CD4-positive, CD25-positive, alpha-beta regulatory T cell (primary cell): Measurements from ENCODE around the gene ELOVL7. TPM values are rescaled to one million over a fixed set of nuclear protein-coding genes. Genes with fewer than 3 reads are reported as not detected.
"Not testable (repeated sequence)": the region's sequence is repeated elsewhere in the genome, so short reads cannot be mapped to it uniquely, and the experiment has no call there.

Experiments
- ATAC-seq, 2 donors: fragments of 150-1000 bp; cut with Tn5 transposase; one replicate each; pipeline ENCODE4 v1.10.0; 2021; ENCODE audit warnings: low read depth in 2 of 2, moderate number of reproducible peaks in 2 of 2, moderate library complexity in 1 of 2
- DNase-seq, 3 donors: peaks; one replicate each; pipeline versions ENCODE4 v3.0.0 to v3.0.0-alpha.2; 2012 to 2022; ENCODE audit warnings: mixed read lengths in 1 of 3
- H3K27ac ChIP-seq: one replicate; pipeline ENCODE4 v1.7.0; 2013; ENCODE audit warnings: mild to moderate bottlenecking, low read length; ENCODE audit not compliant: insufficient read depth, poor library complexity, severe bottlenecking
- H3K27me3 ChIP-seq: one replicate; pipeline ENCODE4 v1.7.0; 2013; ENCODE audit warnings: low read length; ENCODE audit not compliant: control insufficient read depth, insufficient read depth
- H3K36me3 ChIP-seq: one replicate; pipeline ENCODE4 v1.7.0; 2013; ENCODE audit warnings: mild to moderate bottlenecking, low read length, moderate library complexity; ENCODE audit not compliant: control insufficient read depth, insufficient read depth
- H3K4me1 ChIP-seq: 2 replicates; pipeline ENCODE4 v1.7.0; 2013; ENCODE audit warnings: mild to moderate bottlenecking, low read length; ENCODE audit not compliant: insufficient read depth, control insufficient read depth, poor library complexity, severe bottlenecking
- H3K4me3 ChIP-seq: one replicate; pipeline ENCODE4 v1.7.0; 2013; ENCODE audit warnings: low read depth, mild to moderate bottlenecking, low read length, moderate library complexity
- H3K9me3 ChIP-seq, 2 experiments: 1 replicate in 1 of 2; 2 replicates in 1 of 2; pipeline ENCODE4 v1.7.0; 2013; ENCODE audit warnings: low read length in 2 of 2, mild to moderate bottlenecking in 1 of 2, moderate library complexity in 1 of 2; ENCODE audit not compliant: control insufficient read depth in 2 of 2
- H3K27ac Mint-ChIP-seq, 3 donors: one replicate each; pipeline ENCODE4 v1.8.0; 2020 to 2022; ENCODE audit warnings: mild to moderate bottlenecking in 3 of 3, mixed read lengths in 3 of 3, moderate library complexity in 2 of 3
- H3K27me3 Mint-ChIP-seq: one replicate; pipeline ENCODE4 v1.8.0; 2022; ENCODE audit warnings: mild to moderate bottlenecking, mixed read lengths
- H3K36me3 Mint-ChIP-seq: one replicate; pipeline ENCODE4 v1.8.0; 2020; ENCODE audit warnings: mixed read lengths
- H3K4me1 Mint-ChIP-seq, 4 donors: one replicate each; pipeline ENCODE4 v1.8.0; 2020 to 2022; ENCODE audit warnings: mixed read lengths in 4 of 4, mild to moderate bottlenecking in 1 of 4
- H3K4me3 Mint-ChIP-seq, 4 donors: one replicate each; pipeline ENCODE4 v1.8.0; 2020 to 2022; ENCODE audit warnings: mild to moderate bottlenecking in 4 of 4, mixed read lengths in 4 of 4, moderate library complexity in 3 of 4
- H3K9me3 Mint-ChIP-seq, 7 donors: one replicate each; pipeline ENCODE4 v1.8.0; 2020 to 2022; ENCODE audit warnings: mixed read lengths in 7 of 7, mild to moderate bottlenecking in 3 of 7, moderate library complexity in 2 of 7
- polyA plus RNA-seq, 4 donors: library from polyadenylated mRNA; unstranded; fragments of 300-500 nt; fragmentation: Illumina TruSeq; gene quantifications; one replicate each; pipeline ENCODE4 v1.2.3, GENCODE V29; 2021
- total RNA-seq: library from RNA; stranded (reverse); gene quantifications from one replicate; pipeline ENCODE4 v1.2.3, GENCODE V29; 2022

ELOVL7 gene
- total and polyA plus RNA-seq, 5 donors from 2014 or later = 2.8 TPM; not detected in 4

GRCh38 chr5:60803712-60804111 is 40.4 kb downstream of the ELOVL7 start:
- Histone ChIP-seq H3K36me3 (no peaks in the 10 kb centered on the region), H3K9me3 (no peaks in the 10 kb centered on the region), H3K27me3 (no peaks in the 10 kb centered on the region), H3K4me1 (no peaks in the 10 kb centered on the region), H3K27ac (no peak overlapping the region), H3K4me3 (no peak overlapping the region)
- ATAC-seq (no peak), DNase-seq (no peak)
- no peak overlapping the region for H3K27ac Mint-ChIP-seq
- H3K4me1 Mint-ChIP-seq = no peaks in the 10 kb centered on the region
- peaks cover 0 to 2% (median 0%) of the 10 kb centered on the region in 7 donors for H3K9me3 Mint-ChIP-seq
- no peaks in the 10 kb centered on the region for H3K27me3 Mint-ChIP-seq
- no peaks in the 10 kb centered on the region for H3K36me3 Mint-ChIP-seq
- no peak overlapping the region for H3K4me3 Mint-ChIP-seq

GRCh38 chr5:60802986-60803385 is 41.1 kb downstream of the ELOVL7 start:
- Mint-ChIP-seq H3K4me1 (no peaks in the 10 kb centered on the region), H3K36me3 (no peaks in the 10 kb centered on the region), H3K4me3 (no peak overlapping the region), H3K27ac (no peak overlapping the region), H3K9me3 (peaks cover 0 to 2% (median 0%) of the 10 kb centered on the region in 7 donors), H3K27me3 (no peaks in the 10 kb centered on the region)
- no peaks in the 10 kb centered on the region for H3K9me3 ChIP-seq
- no peak overlapping the region for H3K4me3 ChIP-seq
- no peaks in the 10 kb centered on the region for H3K4me1 ChIP-seq
- H3K36me3 ChIP-seq = no peaks in the 10 kb centered on the region
- DNase-seq = no peak
- H3K27ac ChIP-seq = no peak overlapping the region
- no peak for ATAC-seq
- no peaks in the 10 kb centered on the region for H3K27me3 ChIP-seq

GRCh38 chr5:60802226-60802625 is 41.8 kb downstream of the ELOVL7 start:
- Mint-ChIP-seq H3K36me3 (no peaks in the 10 kb centered on the region), H3K4me1 (no peaks in the 10 kb centered on the region), H3K27me3 (no peaks in the 10 kb centered on the region), H3K4me3 (no peak overlapping the region), H3K27ac (no peak overlapping the region), H3K9me3 (peaks cover 0 to 2% (median 0%) of the 10 kb centered on the region in 7 donors)
- no peaks in the 10 kb centered on the region for H3K4me1 ChIP-seq
- ATAC-seq (no peak), DNase-seq (no peak)
- no peak overlapping the region for H3K27ac ChIP-seq
- H3K36me3 ChIP-seq = no peaks in the 10 kb centered on the region
- H3K27me3 ChIP-seq = no peaks in the 10 kb centered on the region
- no peaks in the 10 kb centered on the region for H3K9me3 ChIP-seq
- H3K4me3 ChIP-seq = no peak overlapping the region

- no peaks in the 10 kb centered on the region for H3K27me3 Mint-ChIP-seq
- no peak overlapping the region for H3K27ac ChIP-seq
- no peak overlapping the region for H3K27ac Mint-ChIP-seq
- H3K4me3 ChIP-seq = no peak overlapping the region
- H3K9me3 ChIP-seq = no peaks in the 10 kb centered on the region
- no peaks in the 10 kb centered on the region for H3K4me1 Mint-ChIP-seq
- no peaks in the 10 kb centered on the region for H3K36me3 ChIP-seq
- ATAC-seq (no peak), DNase-seq (no peak)
- no peaks in the 10 kb centered on the region for H3K4me1 ChIP-seq
- no peaks in the 10 kb centered on the region for H3K36me3 Mint-ChIP-seq
- H3K27me3 ChIP-seq = no peaks in the 10 kb centered on the region
- H3K9me3 Mint-ChIP-seq = peaks cover 0 to 2% (median 0%) of the 10 kb centered on the region in 7 donors
- H3K4me3 Mint-ChIP-seq = no peak overlapping the region
Observed at GRCh38 chr5:60797482-60798153, 46.5 kb downstream of the ELOVL7 start.

- peak overlapping the region in 1 of 3 donors; percentile 10 for H3K27ac Mint-ChIP-seq
- not testable (repeated sequence) for ATAC-seq, H3K27me3 ChIP-seq
Observed at GRCh38 chr5:60795424-60795950, 48.6 kb downstream of the ELOVL7 start.

GRCh38 chr5:60794691-60795090 is 49.4 kb downstream of the ELOVL7 start:
- no peaks in the 10 kb centered on the region for H3K27me3 Mint-ChIP-seq
- no peak for ATAC-seq

More at GRCh38 chr5:60795424-60795950, 48.6 kb downstream of the ELOVL7 start:
- not testable (repeated sequence) for H3K4me3 ChIP-seq, DNase-seq, H3K9me3 ChIP-seq, H3K4me3 Mint-ChIP-seq, H3K9me3 Mint-ChIP-seq, H3K36me3 ChIP-seq, H3K27ac ChIP-seq, H3K4me1 Mint-ChIP-seq, H3K36me3 Mint-ChIP-seq, H3K27me3 Mint-ChIP-seq, H3K4me1 ChIP-seq

GRCh38 chr5:60792438-60792837 is 51.6 kb downstream of the ELOVL7 start:
- H3K4me1 Mint-ChIP-seq = no peaks in the 10 kb centered on the region
- Histone ChIP-seq H3K4me3 (no peak overlapping the region), H3K27me3 (no peaks in the 10 kb centered on the region), H3K36me3 (no peaks in the 10 kb centered on the region), H3K9me3 (no peaks in the 10 kb centered on the region), H3K4me1 (no peaks in the 10 kb centered on the region), H3K27ac (no peak overlapping the region)
- H3K9me3 Mint-ChIP-seq = peaks cover 0 to 2% (median 0%) of the 10 kb centered on the region in 7 donors
- no peak overlapping the region for H3K4me3 Mint-ChIP-seq
- H3K27ac Mint-ChIP-seq = no peak overlapping the region
- ATAC-seq = no peak
- H3K27me3 Mint-ChIP-seq = no peaks in the 10 kb centered on the region
- no peak for DNase-seq
- no peaks in the 10 kb centered on the region for H3K36me3 Mint-ChIP-seq

More at GRCh38 chr5:60794691-60795090, 49.4 kb downstream of the ELOVL7 start:
- no peak overlapping the region for H3K4me3 ChIP-seq
- no peaks in the 10 kb centered on the region for H3K9me3 ChIP-seq
- Mint-ChIP-seq H3K36me3 (no peaks in the 10 kb centered on the region), H3K4me1 (no peaks in the 10 kb centered on the region), H3K9me3 (peaks cover 0 to 3% (median 0%) of the 10 kb centered on the region in 7 donors), H3K27ac (no peak overlapping the region), H3K4me3 (no peak overlapping the region)
- H3K4me1 ChIP-seq = no peaks in the 10 kb centered on the region
- no peak overlapping the region for H3K27ac ChIP-seq
- H3K27me3 ChIP-seq = no peaks in the 10 kb centered on the region
- no peak for DNase-seq
- H3K36me3 ChIP-seq = no peaks in the 10 kb centered on the region

GRCh38 chr5:60789551-60789950 is 54.5 kb downstream of the ELOVL7 start:
- no peak overlapping the region for H3K27ac ChIP-seq
- DNase-seq = no peak
- H3K27me3 Mint-ChIP-seq = no peaks in the 10 kb centered on the region
- H3K4me3 ChIP-seq = no peak overlapping the region
- no peaks in the 10 kb centered on the region for H3K4me1 ChIP-seq
- no peaks in the 10 kb centered on the region for H3K9me3 ChIP-seq
- H3K27ac Mint-ChIP-seq = no peak overlapping the region
- H3K36me3 Mint-ChIP-seq = no peaks in the 10 kb centered on the region
- peaks cover 0 to 2% (median 0%) of the 10 kb centered on the region in 7 donors for H3K9me3 Mint-ChIP-seq
- no peak overlapping the region for H3K4me3 Mint-ChIP-seq
- H3K36me3 ChIP-seq = no peaks in the 10 kb centered on the region
- no peaks in the 10 kb centered on the region for H3K27me3 ChIP-seq
- ATAC-seq = no peak
- no peaks in the 10 kb centered on the region for H3K4me1 Mint-ChIP-seq
